Common myeloid progenitor, CD34-positive (primary cell): ENCODE measurements around the gene HDAC9.

Source experiments
- CTCF ChIA-PET: fragments of 350-600 bp; sonication (Branson Sonifier 250); formaldehyde crosslinking; loops from one replicate; lab custom pipeline; 2021; ENCODE audit warnings: antibody characterized with exemption; lab: Charles Lee
- POLR2A ChIA-PET: fragments of 350-600 bp; sonication (Branson Sonifier 250); formaldehyde crosslinking; loops from one replicate; lab custom pipeline; 2021; ENCODE audit warnings: antibody characterized with exemption; lab: Charles Lee
- DNase-seq, 3 donors: peaks; one replicate each; pipeline versions ENCODE4 v3.0.0 to v3.0.0-alpha.2; 2013
- H3K27ac ChIP-seq, 2 experiments: 1 replicate in 1 of 2; 2 replicates in 1 of 2; pipeline ENCODE4 v1.7.0; 2013; ENCODE audit warnings: inconsistent platforms in 2 of 2, low read length in 2 of 2, mild to moderate bottlenecking in 2 of 2, low read depth in 1 of 2, moderate library complexity in 1 of 2; ENCODE audit not compliant: severe bottlenecking in 2 of 2, insufficient read depth in 1 of 2, poor library complexity in 1 of 2
- H3K27me3 ChIP-seq, 5 experiments: replicated peaks in 2 of 5; 1 replicate in 3 of 5; 2 replicates in 2 of 5; pipeline versions ENCODE4 v1.6.1 to v1.7.0; 2013; ENCODE audit warnings: low read length in 4 of 5, mild to moderate bottlenecking in 2 of 5, moderate library complexity in 2 of 5, inconsistent platforms in 1 of 5; ENCODE audit not compliant: insufficient read depth in 5 of 5, control insufficient read depth in 4 of 5
- H3K36me3 ChIP-seq, 4 experiments: 1 replicate in 2 of 4; 2 replicates in 2 of 4; pipeline versions ENCODE4 v1.6.1 to v1.7.0; 2013; ENCODE audit warnings: low read length in 3 of 4, control low read depth in 1 of 4, mild to moderate bottlenecking in 1 of 4; ENCODE audit not compliant: control insufficient read depth in 4 of 4, insufficient read depth in 4 of 4
- H3K4me1 ChIP-seq, 4 experiments: 1 replicate in 3 of 4; 2 replicates in 1 of 4; pipeline versions ENCODE4 v1.6.1 to v1.7.1; 2013; ENCODE audit warnings: low read length in 3 of 4, mild to moderate bottlenecking in 3 of 4, control low read depth in 1 of 4, inconsistent platforms in 1 of 4, moderate library complexity in 1 of 4; ENCODE audit not compliant: control insufficient read depth in 4 of 4, insufficient read depth in 4 of 4; ENCODE audit errors: control extremely low read depth in 1 of 4
- H3K4me3 ChIP-seq, 7 experiments: 1 replicate in 4 of 7; 2 replicates in 3 of 7; pipeline versions ENCODE4 v1.5.1 to v1.7.0; 2013; ENCODE audit warnings: mild to moderate bottlenecking in 7 of 7, low read length in 6 of 7, moderate library complexity in 6 of 7, inconsistent platforms in 2 of 7, low read depth in 2 of 7, control low read depth in 1 of 7; ENCODE audit not compliant: insufficient read depth in 4 of 7, control insufficient read depth in 1 of 7; ENCODE audit errors: extremely low read depth in 1 of 7
- H3K9me3 ChIP-seq, 5 experiments: 1 replicate in 4 of 5; 2 replicates in 1 of 5; pipeline versions ENCODE4 v1.6.1 to v1.7.1; 2013; ENCODE audit warnings: low read length in 4 of 5, mild to moderate bottlenecking in 2 of 5, inconsistent platforms in 1 of 5, low read depth in 1 of 5, moderate library complexity in 1 of 5; ENCODE audit not compliant: control insufficient read depth in 4 of 5, insufficient read depth in 2 of 5; ENCODE audit errors: control extremely low read depth in 1 of 5
- WGBS: methylation state at CpG from one replicate; pipeline ENCODE4 v1.1.5; 2013; ENCODE audit not compliant: insufficient coverage; 5-methylcytosine and 5-hydroxymethylcytosine counted together

The HDAC9 gene

GRCh38 chr7:18520450-18521235, 25.1 kb downstream of the HDAC9 start:
- Histone ChIP-seq H3K36me3 (no peaks in the 10 kb centered on the region), H3K27me3 (no peaks in the 10 kb centered on the region), H3K4me1 (peaks cover 0 to 6% (median under 1%) of the 10 kb centered on the region in 4 experiments), H3K4me3 (no peak overlapping the region), H3K9me3 (no peaks in the 10 kb centered on the region), H3K27ac (no peak overlapping the region)
- DNase-seq, result no peak
- ChIA-PET CTCF (no interaction called here), POLR2A (interaction anchor here (0.6 kb wide), 1 partner anchor 32 kb away, joined by 4 read pairs; no protein-coding TSS in a partner anchor)
- WGBS, result 93% methylated on average over 2 of the region's 5 CpGs

- Histone ChIP-seq H3K9me3 (no peaks in the 10 kb centered on the region), H3K4me1 (peaks cover 0 to 6% (median 2%) of the 10 kb centered on the region in 4 experiments), H3K27me3 (no peaks in the 10 kb centered on the region), H3K27ac (no peak overlapping the region), H3K36me3 (no peaks in the 10 kb centered on the region), H3K4me3 (no peak overlapping the region)
- CTCF ChIA-PET, result interaction anchor here (1.0 kb wide), 1 partner anchor 11 kb away, joined by 3 read pairs; no protein-coding TSS in a partner anchor
- WGBS, result 100% methylated on average over 2 of the region's 3 CpGs
- DNase-seq, result no peak
- POLR2A ChIA-PET, result no interaction called here
Observed at GRCh38 chr7:18521236-18521589, 25.7 kb downstream of the HDAC9 start.

GRCh38 chr7:18521945-18522566, 26.5 kb downstream of the HDAC9 start:
- ChIA-PET POLR2A (no interaction called here), CTCF (interaction anchor here (1.0 to 1.2 kb wide), 3 partner anchors 12 to 14 kb away, joined by 3 to 5 read pairs (median 3); no protein-coding TSS in a partner anchor)

GRCh38 chr7:18524248-18524647, 28.7 kb downstream of the HDAC9 start:
- CTCF ChIA-PET, result no interaction called here
- no peaks in the 10 kb centered on the region for H3K27me3 ChIP-seq
- no peak overlapping the region for H3K4me3 ChIP-seq
- POLR2A ChIA-PET, result no interaction called here
- H3K4me1 ChIP-seq, result peaks cover 0 to 7% (median 3%) of the 10 kb centered on the region in 4 experiments
- no CpG with 5 or more reads among the region's 3 CpGs for WGBS
- no peak for DNase-seq
- H3K9me3 ChIP-seq, result no peaks in the 10 kb centered on the region
- no peaks in the 10 kb centered on the region for H3K36me3 ChIP-seq
- H3K27ac ChIP-seq, result no peak overlapping the region

More at GRCh38 chr7:18521945-18522566, 26.5 kb downstream of the HDAC9 start:
- Histone ChIP-seq H3K9me3 (no peaks in the 10 kb centered on the region), H3K27ac (no peak overlapping the region), H3K36me3 (no peaks in the 10 kb centered on the region), H3K27me3 (no peaks in the 10 kb centered on the region), H3K4me1 (peaks cover 0 to 6% (median 2%) of the 10 kb centered on the region in 4 experiments), H3K4me3 (no peak overlapping the region)
- no peak for DNase-seq
- WGBS, result 89% methylated on average over 3 of the region's 5 CpGs

GRCh38 chr7:18526368-18526878, 30.9 kb downstream of the HDAC9 start:
- H3K4me1 ChIP-seq, result peaks cover 0 to 7% (median 3%) of the 10 kb centered on the region in 4 experiments
- ChIA-PET CTCF (interaction anchor here (1.2 to 1.7 kb wide), 2 partner anchors 9 to 20 kb away, joined by 3 read pairs; no protein-coding TSS in a partner anchor), POLR2A (no interaction called here)
- H3K27ac ChIP-seq, result no peak overlapping the region
- H3K9me3 ChIP-seq, result no peaks in the 10 kb centered on the region
- H3K27me3 ChIP-seq, result no peaks in the 10 kb centered on the region
- DNase-seq, result no peak
- no peak overlapping the region for H3K4me3 ChIP-seq
- no peaks in the 10 kb centered on the region for H3K36me3 ChIP-seq

GRCh38 chr7:18529239-18529638, 33.7 kb downstream of the HDAC9 start:
- Histone ChIP-seq H3K27ac (no peak overlapping the region), H3K4me1 (peaks cover 0 to 10% (median 0%) of the 10 kb centered on the region in 4 experiments), H3K27me3 (no peaks in the 10 kb centered on the region), H3K9me3 (no peaks in the 10 kb centered on the region), H3K36me3 (no peaks in the 10 kb centered on the region), H3K4me3 (no peak overlapping the region)
- DNase-seq, result no peak
- ChIA-PET POLR2A (no interaction called here), CTCF (no interaction called here)
- WGBS, result no CpG with 5 or more reads among the region's 1 CpG
